Calu3 (cell line): Measurements from ENCODE around the gene ZBTB6. TPM values are rescaled to one million over a fixed set of nuclear protein-coding genes. Genes with fewer than 3 reads are reported as not detected.

Experiments
- BruUV-seq: library from RNA; stranded (reverse); fragments of 400-500 nt; replicated peaks from 2 replicates; lab custom pipeline; 2021; lab: Mats Ljungman, UMichigan
- CTCF ChIA-PET: fragments of 300-600 bp; sonication (Branson Sonifier 250); formaldehyde crosslinking; loops from one replicate; lab custom pipeline; 2022; ENCODE audit warnings: antibody characterized with exemption; lab: Charles Lee
- DNase-seq: peaks from one replicate; pipeline ENCODE4 v3.0.0; 2022
- H3K27ac Mint-ChIP-seq: one replicate; pipeline ENCODE4 v1.8.0; 2022; ENCODE audit warnings: mixed read lengths; ENCODE audit not compliant: unreplicated experiment
- H3K27me3 Mint-ChIP-seq: one replicate; pipeline ENCODE4 v1.8.0; 2022; ENCODE audit warnings: mixed read lengths; ENCODE audit not compliant: unreplicated experiment
- H3K36me3 Mint-ChIP-seq: one replicate; pipeline ENCODE4 v1.8.0; 2022; ENCODE audit warnings: mild to moderate bottlenecking, moderate library complexity, mixed read lengths; ENCODE audit not compliant: insufficient read depth, unreplicated experiment
- H3K4me1 Mint-ChIP-seq: one replicate; pipeline ENCODE4 v1.8.0; 2022; ENCODE audit warnings: mild to moderate bottlenecking, low read depth, mixed read lengths; ENCODE audit not compliant: unreplicated experiment
- H3K4me3 Mint-ChIP-seq: one replicate; pipeline ENCODE4 v1.8.0; 2022; ENCODE audit warnings: mild to moderate bottlenecking, low read depth, moderate library complexity, mixed read lengths; ENCODE audit not compliant: unreplicated experiment
- H3K9me3 Mint-ChIP-seq: one replicate; pipeline ENCODE4 v1.8.0; 2022; ENCODE audit warnings: low read depth, mixed read lengths; ENCODE audit not compliant: unreplicated experiment
- CTCF ChIP-seq: fragments of 200-600 bp; IDR thresholded peaks from one replicate; pipeline ENCODE4 v1.8.0; 2022; ENCODE audit warnings: antibody characterized with exemption; ENCODE audit not compliant: unreplicated experiment
- intact Hi-C: fragments of 100-400 bp; cut with micrococcal nuclease; formaldehyde crosslinking; loops from one replicate; pipeline ENCODE4 v1.10.0; 2022; ENCODE audit not compliant: unreplicated experiment
- total RNA-seq: library from RNA; stranded (reverse); gene quantifications from 2 replicates; pipeline ENCODE4 v1.2.3, GENCODE V29; 2022

ZBTB6 gene
- total RNA-seq, 1 experiment from 2014 or later, result 6.3 TPM

GRCh38 chr9:122866079-122866478 lies 47.0 kb downstream of the ZBTB6 start:
- BruUV-seq, result no TSS peak
- no peak overlapping the region for H3K4me3 Mint-ChIP-seq
- DNase-seq, result no peak
- H3K27ac Mint-ChIP-seq, result no peak overlapping the region
- intact Hi-C loops, result no loop called here
- peaks cover 10% of the 10 kb centered on the region for H3K36me3 Mint-ChIP-seq
- no peaks in the 10 kb centered on the region for H3K9me3 Mint-ChIP-seq
- no peaks in the 10 kb centered on the region for H3K27me3 Mint-ChIP-seq
- CTCF ChIA-PET, result no interaction called here
- no peak for TF ChIP-seq CTCF
- no peaks in the 10 kb centered on the region for H3K4me1 Mint-ChIP-seq

- H3K27me3 Mint-ChIP-seq, result no peaks in the 10 kb centered on the region
- CTCF ChIA-PET, result no interaction called here
- no peak for TF ChIP-seq CTCF
- intact Hi-C loops, result no loop called here
- H3K4me3 Mint-ChIP-seq, result no peak overlapping the region
- H3K4me1 Mint-ChIP-seq, result no peaks in the 10 kb centered on the region
- no TSS peak for BruUV-seq
- DNase-seq, result no peak
- H3K36me3 Mint-ChIP-seq, result peaks cover 5% of the 10 kb centered on the region
- H3K27ac Mint-ChIP-seq, result no peak overlapping the region
- no peaks in the 10 kb centered on the region for H3K9me3 Mint-ChIP-seq
Measured at GRCh38 chr9:122865300-122865699, 47.8 kb downstream of the ZBTB6 start.

GRCh38 chr9:122863407-122863806 lies 49.7 kb downstream of the ZBTB6 start:
- H3K27me3 Mint-ChIP-seq, result no peaks in the 10 kb centered on the region
- no peak overlapping the region for H3K27ac Mint-ChIP-seq
- peaks cover 20% of the 10 kb centered on the region for H3K36me3 Mint-ChIP-seq
- intact Hi-C loops, result no loop called here
- no peaks in the 10 kb centered on the region for H3K4me1 Mint-ChIP-seq
- BruUV-seq, result no TSS peak
- H3K9me3 Mint-ChIP-seq, result no peaks in the 10 kb centered on the region
- no peak for TF ChIP-seq CTCF
- no peak for DNase-seq
- H3K4me3 Mint-ChIP-seq, result no peak overlapping the region
- CTCF ChIA-PET, result no interaction called here

- H3K36me3 Mint-ChIP-seq, result peaks cover 20% of the 10 kb centered on the region
- intact Hi-C loops, result no loop called here
Measured at GRCh38 chr9:122860319-122861142, 52.6 kb downstream of the ZBTB6 start.

More at GRCh38 chr9:122860319-122861142, 52.6 kb downstream of the ZBTB6 start:
- CTCF ChIA-PET, result interaction anchor here (0.7 kb wide), 2 partner anchors 26 to 955 kb away, joined by 3 read pairs; no protein-coding TSS in a partner anchor
- BruUV-seq, result no TSS peak
- DNase-seq, result no peak
- H3K27me3 Mint-ChIP-seq, result no peaks in the 10 kb centered on the region
- H3K4me1 Mint-ChIP-seq, result no peaks in the 10 kb centered on the region
- H3K4me3 Mint-ChIP-seq, result no peak overlapping the region
- H3K9me3 Mint-ChIP-seq, result no peaks in the 10 kb centered on the region
- no peak for TF ChIP-seq CTCF
- no peak overlapping the region for H3K27ac Mint-ChIP-seq

Other genes starting within 250 kb of the ZBTB6 start
- not detected in 2 replicates for gene OR1L3, start 238.2 kb downstream of the ZBTB6 start, total RNA-seq
- not detected in 2 replicates for gene OR1L4, start 189.3 kb downstream of the ZBTB6 start, total RNA-seq
- not detected in 2 replicates for gene OR1L6, start 171.0 kb downstream of the ZBTB6 start, total RNA-seq
- gene OR5C1, start 124.4 kb downstream of the ZBTB6 start, total RNA-seq, result not detected in 2 replicates
- not detected in 2 replicates for gene OR1K1, start 113.2 kb downstream of the ZBTB6 start, total RNA-seq
- 7.2 and 9.4 TPM in 2 replicates for gene PDCL, start 84.7 kb downstream of the ZBTB6 start, total RNA-seq
- 44.0 and 45.5 TPM in 2 replicates for gene RC3H2, start 8.0 kb downstream of the ZBTB6 start, total RNA-seq
- gene ZBTB26, start 18.2 kb upstream of the ZBTB6 start, total RNA-seq, result 5.8 and 6.7 TPM in 2 replicates
- gene RABGAP1, start 27.7 kb upstream of the ZBTB6 start, total RNA-seq, result 55.7 and 57.9 TPM in 2 replicates
- 2.0 and 3.1 TPM in 2 replicates for gene GPR21, start 120.3 kb upstream of the ZBTB6 start, total RNA-seq